K562 (cell line): ENCODE results near the gene ACTR1B. TPM values are rescaled to one million over a fixed set of nuclear protein-coding genes. Genes with fewer than 3 reads are reported as not detected.

Experiments used
- ASH1L ChIP-seq: fragments of 450-650 bp; IDR thresholded peaks from 2 replicates; pipeline ENCODE4 v1.6.1; 2018; ENCODE audit warnings: borderline replicate concordance, mild to moderate bottlenecking, low read depth; ENCODE audit not compliant: partially characterized antibody
- CXXC5 ChIP-seq: fragments of 250-450 bp; sonication (Bioruptor Pico); IDR thresholded peaks from 2 replicates; pipeline ENCODE4 v1.8.0; 2022; ENCODE audit warnings: inconsistent platforms, mild to moderate bottlenecking, moderate library complexity
- ELF2 ChIP-seq: fragments of 250-450 bp; sonication (Bioruptor Pico); IDR thresholded peaks from 2 replicates; pipeline ENCODE4 v1.5.0; 2021; ENCODE audit warnings: mild to moderate bottlenecking
- ERF ChIP-seq: fragments of 450-650 bp; formaldehyde crosslinking; IDR thresholded peaks from 2 replicates; pipeline ENCODE4 v1.4.0; 2020; ENCODE audit warnings: mild to moderate bottlenecking, mixed read lengths
- HBP1 ChIP-seq: fragments of 450-650 bp; formaldehyde crosslinking; IDR thresholded peaks from 2 replicates; pipeline ENCODE4 v1.4.0; 2022; ENCODE audit warnings: missing genetic modification characterization
- HMBOX1 ChIP-seq: sonication (generic); IDR thresholded peaks from 2 replicates; pipeline ENCODE4 v1.6.1; 2016
- JUND ChIP-seq, 2 experiments: IDR thresholded peaks; 2 replicates in 1 of 2; 3 replicates in 1 of 2; pipeline ENCODE4 v1.6.1; 2011; ENCODE audit warnings: borderline replicate concordance in 2 of 2, low read depth in 2 of 2, low read length in 2 of 2, improper control_type of control experiment in 1 of 2, missing biosample characterization in 1 of 2, missing genetic modification characterization in 1 of 2, missing genetic modification reagents in 1 of 2
- NFRKB ChIP-seq: fragments of 450-650 bp; IDR thresholded peaks from 2 replicates; pipeline ENCODE4 v1.6.1; 2016; ENCODE audit warnings: low read depth
- NR3C1 ChIP-seq: sonication (generic); formaldehyde crosslinking; IDR thresholded peaks from 2 replicates; pipeline ENCODE4 v1.8.1; 2022; ENCODE audit warnings: missing genetic modification reagents
- PHTF2 ChIP-seq: fragments of 250-450 bp; sonication (Bioruptor Pico); IDR thresholded peaks from 2 replicates; pipeline ENCODE4 v1.5.0; 2021; ENCODE audit warnings: mild to moderate bottlenecking
- POLR2H ChIP-seq: IDR thresholded peaks from 2 replicates; pipeline ENCODE4 v1.6.1; 2016; ENCODE audit warnings: missing genetic modification characterization, low read depth, mild to moderate bottlenecking, control low read depth, missing compliant biosample characterization, moderate library complexity
- SAFB ChIP-seq: fragments of 200-400 bp; formaldehyde crosslinking; IDR thresholded peaks from 2 replicates; pipeline ENCODE4 v1.6.1; 2017; ENCODE audit warnings: low read depth, low read length, borderline replicate concordance
- SPI1 ChIP-seq: IDR thresholded peaks from 2 replicates; pipeline ENCODE4 v1.6.1; 2011; ENCODE audit warnings: low read depth, low read length, control low read depth, borderline replicate concordance
- SUPT5H ChIP-seq: fragments of 450-650 bp; IDR thresholded peaks from 2 replicates; pipeline ENCODE4 v1.6.1; 2016
- YY1 ChIP-seq, 3 experiments: IDR thresholded peaks; 2 replicates each; pipeline ENCODE4 v1.6.1; 2011; ENCODE audit warnings: low read length in 2 of 3, mild to moderate bottlenecking in 2 of 3, moderate library complexity in 2 of 3, borderline replicate concordance in 1 of 3, control low read depth in 1 of 3, low read depth in 1 of 3; ENCODE audit not compliant: insufficient read depth in 3 of 3, insufficient replicate concordance in 2 of 3, control insufficient read depth in 1 of 3, insufficient read length in 1 of 3; ENCODE audit errors: extremely low read depth in 1 of 3
- ZBTB26 ChIP-seq: fragments of 450-650 bp; formaldehyde crosslinking; IDR thresholded peaks from 2 replicates; pipeline ENCODE4 v1.4.0; 2022; ENCODE audit warnings: missing genetic modification characterization
- ZC3H4 ChIP-seq: sonication (generic); formaldehyde crosslinking; IDR thresholded peaks from 2 replicates; pipeline ENCODE4 v1.9.0; 2021; ENCODE audit warnings: missing genetic modification reagents, borderline replicate concordance
- ZFP1 ChIP-seq: fragments of 450-650 bp; formaldehyde crosslinking; IDR thresholded peaks from 2 replicates; pipeline ENCODE4 v1.4.0; 2020; ENCODE audit warnings: mild to moderate bottlenecking, mixed read lengths
- ZMIZ1 ChIP-seq, 2 experiments: fragments of 150-350 bp in 1 of 2; IDR thresholded peaks; 2 replicates each; pipeline ENCODE4 v1.6.1; 2012 to 2016; ENCODE audit warnings: low read depth in 2 of 2, low read length in 2 of 2, mild to moderate bottlenecking in 1 of 2, moderate library complexity in 1 of 2
- ZNF263 ChIP-seq: sonication (generic); formaldehyde crosslinking; IDR thresholded peaks from 2 replicates; pipeline ENCODE4 v1.8.0; 2022; ENCODE audit warnings: mild to moderate bottlenecking, missing genetic modification reagents, borderline replicate concordance
- polyA plus RNA-seq, 8 experiments: library from polyadenylated mRNA; depleted of rRNA in 4 of 8; stranded (reverse) in 5 of 8; unstranded in 3 of 8; fragments of >200 nt; fragmentation: Nextera tagmentation in 2 of 8; fragmentation: Illumina TruSeq in 1 of 8; extraction: Ambion mirVana in 2 of 8; extraction: Trizol in 1 of 8; gene quantifications; 2 replicates each; pipeline versions ENCODE4 v1.2.1 to v1.2.3, GENCODE V29; 2011 to 2014; ENCODE audit warnings: inconsistent platforms in 1 of 8, missing spikeins in 1 of 8
- total RNA-seq, 7 experiments: library from RNA; depleted of rRNA in 6 of 7; stranded (reverse); fragments of >200 nt in 6 of 7; fragmentation: Illumina TruSeq in 2 of 7; extraction: Trizol in 2 of 7; gene quantifications; 2 replicates each; pipeline versions ENCODE4 v1.2.1 to v1.2.3, GENCODE V29; 2011 to 2021; ENCODE audit warnings: low replicate concordance in 1 of 7

The ACTR1B gene
- total and polyA plus RNA-seq, 9 of the 15 experiments (the other 6 are each of a cell fraction or from before 2014, with no cell fraction given): 0.49 to 42.3 (median 22.5) TPM

- no peak for TF ChIP-seq NR3C1 (CRISPR knock-in tag)
- no peak for TF ChIP-seq SAFB
- no peak for TF ChIP-seq JUND (IDR thresholded peaks at IDR 0.05; ENCODE audit: borderline replicate concordance, low read depth, low read length)
- 0 out of 3 replicates have a peak, but pooled peaks have one; percentile 19 for TF ChIP-seq JUND (tag; IDR thresholded peaks at IDR 0.05; ENCODE audit: borderline replicate concordance, low read depth, low read length)
- no peak for TF ChIP-seq SUPT5H
- no peak for TF ChIP-seq PHTF2
- peak; percentile 82 for TF ChIP-seq ERF (CRISPR knock-in tag)
- TF ChIP-seq HBP1 (CRISPR knock-in tag): peak; percentile 41; the same call in 1 of the 2 replicates
- TF ChIP-seq ZC3H4 (CRISPR knock-in tag): peak; percentile 88; the same call in 1 of the 2 replicates
- TF ChIP-seq ZMIZ1 (IDR thresholded peaks at IDR 0.05; ENCODE audit: low read depth in 2 of 2, low read length in 2 of 2): no peak
- no peak for TF ChIP-seq YY1 (IDR thresholded peaks at IDR 0.05; ENCODE audit: borderline replicate concordance in 1 of 3, control insufficient read depth in 1 of 3, extremely low read depth in 1 of 3, insufficient read depth in 3 of 3, insufficient read length in 1 of 3, insufficient replicate concordance in 2 of 3, low read depth in 1 of 3, low read length in 2 of 3)
- TF ChIP-seq ZFP1 (CRISPR knock-in tag): no peak
- no peak for TF ChIP-seq ASH1L
- peak; percentile 46; the same call in 1 of the 2 replicates for TF ChIP-seq NFRKB
- peak; percentile 47; the same call in 1 of the 2 replicates for TF ChIP-seq ZNF263 (CRISPR knock-in tag)
- TF ChIP-seq HMBOX1: peak; percentile 56; the same call in 1 of the 2 replicates
- 0 out of 2 replicates have a peak, but pooled peaks have one; percentile 1 for TF ChIP-seq ZBTB26 (CRISPR knock-in tag)
- no peak for TF ChIP-seq CXXC5
- no peak for TF ChIP-seq POLR2H (tag)
- no peak for TF ChIP-seq ELF2 (CRISPR knock-in tag)
- TF ChIP-seq SPI1: peak; percentile 29; the same call in 1 of the 2 replicates
These were observed 18.6 kb downstream of the ACTR1B start (continued) for GRCh38 chr2:97645112-97645694.
